Activated CD4-positive, alpha-beta T cell treated with anti-CD3 and anti-CD28 coated beads, Interleukin-2, amount 10 ng/mL, durations not matched to agents 24 days and 14 days (primary cell): ENCODE measurements around the gene STAM2. TPM values are rescaled to one million over a fixed set of nuclear protein-coding genes. Genes with fewer than 3 reads are reported as not detected.

Experiments
- total RNA-seq: library from RNA; stranded (reverse); gene quantifications from 2 replicates; pipeline ENCODE4 v1.2.3, GENCODE V29; 2022

STAM2 gene
- total RNA-seq, 1 donor from 2014 or later, result 22.2 TPM

Other genes starting within 250 kb of the STAM2 start
- 0.19 and 0.31 TPM in 2 replicates for gene CACNB4, start 76.7 kb downstream of the STAM2 start, total RNA-seq
- 13.5 and 14.9 TPM in 2 replicates for gene FMNL2, start 159.4 kb upstream of the STAM2 start, total RNA-seq